Hematopoietic multipotent progenitor cell (in vitro differentiated cells): Measurements from ENCODE around the gene FOCAD. TPM values are rescaled to one million over a fixed set of nuclear protein-coding genes. Genes with fewer than 3 reads are reported as not detected.
A peak's percentile ranks its signal among the peaks of the same experiment; 100 is the strongest.
"Not testable (repeated sequence)": the region's sequence is repeated elsewhere in the genome, so short reads cannot be mapped to it uniquely, and the experiment has no call there.

Source experiments
- DNase-seq, 3 donors: peaks; one replicate each; pipeline ENCODE4 v3.0.0-alpha.2; 2011 to 2015; ENCODE audit warnings: low read depth in 2 of 3, low spot score in 2 of 3
- total RNA-seq: library from RNA; depleted of rRNA; stranded (reverse); fragments of >200 nt; gene quantifications from one replicate; pipeline ENCODE4 v1.2.3, GENCODE V29; 2012

FOCAD gene
- total RNA-seq, 1 donor: 26.4 TPM

GRCh38 chr9:20670395-20670794 is 13.7 kb upstream of the FOCAD start:
- no peak for DNase-seq

GRCh38 chr9:20671635-20672034 is 12.4 kb upstream of the FOCAD start:
- DNase-seq: no peak

- DNase-seq: not testable (repeated sequence)
Observed at GRCh38 chr9:20673537-20673936, 10.5 kb upstream of the FOCAD start.

- DNase-seq: no peak
Observed at GRCh38 chr9:20681467-20681866, 2.6 kb upstream of the FOCAD start.

- DNase-seq: peak; percentile 14 to 63 (median 49)
Observed at GRCh38 chr9:20683351-20684034, 566 bp upstream of the FOCAD start.

- DNase-seq: peak in 2 of 3 donors; percentile 37 to 52
Observed at GRCh38 chr9:20684875-20685696, 1.0 kb downstream of the FOCAD start.

- no peak for DNase-seq
Observed at GRCh38 chr9:20685769-20686168, 1.7 kb downstream of the FOCAD start.

- DNase-seq: no peak
Observed at GRCh38 chr9:20689833-20690232, 5.8 kb downstream of the FOCAD start.

- no peak for DNase-seq
Observed at GRCh38 chr9:20692554-20692953, 8.5 kb downstream of the FOCAD start.

GRCh38 chr9:20693068-20693467 is 9.0 kb downstream of the FOCAD start:
- no peak for DNase-seq

GRCh38 chr9:20694248-20694647 is 10.2 kb downstream of the FOCAD start:
- DNase-seq: no peak

- no peak for DNase-seq
Observed at GRCh38 chr9:20697021-20697719, 13.1 kb downstream of the FOCAD start.

GRCh38 chr9:20698782-20699181 is 14.7 kb downstream of the FOCAD start:
- peak in 2 of 3 donors; percentile 26 to 79 for DNase-seq

GRCh38 chr9:20701060-20701459 is 17.0 kb downstream of the FOCAD start:
- DNase-seq: peak in 1 of 3 donors; percentile 30

GRCh38 chr9:20702570-20702969 is 18.5 kb downstream of the FOCAD start:
- no peak for DNase-seq

- DNase-seq: no peak
Observed at GRCh38 chr9:20703146-20703545, 19.1 kb downstream of the FOCAD start.

GRCh38 chr9:20707708-20708107 is 23.6 kb downstream of the FOCAD start:
- DNase-seq: no peak

- no peak for DNase-seq
Observed at GRCh38 chr9:20713172-20713571, 29.1 kb downstream of the FOCAD start.

GRCh38 chr9:20714442-20715415 is 30.7 kb downstream of the FOCAD start:
- no peak for DNase-seq

GRCh38 chr9:20722221-20722620 is 38.2 kb downstream of the FOCAD start:
- DNase-seq: peak in 1 of 3 donors; percentile 12
